HG02938 (cell line): ENCODE measurements around the gene IMMP1L.
"Not testable (repeated sequence)": the region's sequence is repeated elsewhere in the genome, so short reads cannot be mapped to it uniquely, and the experiment has no call there.

Experiments
- ATAC-seq: cut with Tn5 transposase; IDR thresholded peaks from one replicate; pipeline ENCODE4 v1.9.1; 2021; ENCODE audit warnings: mild to moderate bottlenecking, moderate library complexity; ENCODE audit not compliant: unreplicated experiment

IMMP1L gene

GRCh38 chr11:31509429-31510345 lies at the start of gene IMMP1L, which contains the start of gene ELP4:
TSS of gene IMMP1L (minus strand) at chr11:31509622. CDS start at chr11:31463276, 46,346 bp downstream.
TSS of gene ELP4 (plus strand) at chr11:31509767. CDS start at chr11:31509785, 18 bp downstream.
- peak; percentile 100 for ATAC-seq

- no peak for ATAC-seq
Observed at GRCh38 chr11:31558001-31558400, 48.6 kb upstream of the IMMP1L start.

GRCh38 chr11:31555938-31556337 lies 46.5 kb upstream of the IMMP1L start:
- no peak for ATAC-seq

GRCh38 chr11:31542862-31543261 lies 33.4 kb upstream of the IMMP1L start:
- no peak for ATAC-seq

DNA sequence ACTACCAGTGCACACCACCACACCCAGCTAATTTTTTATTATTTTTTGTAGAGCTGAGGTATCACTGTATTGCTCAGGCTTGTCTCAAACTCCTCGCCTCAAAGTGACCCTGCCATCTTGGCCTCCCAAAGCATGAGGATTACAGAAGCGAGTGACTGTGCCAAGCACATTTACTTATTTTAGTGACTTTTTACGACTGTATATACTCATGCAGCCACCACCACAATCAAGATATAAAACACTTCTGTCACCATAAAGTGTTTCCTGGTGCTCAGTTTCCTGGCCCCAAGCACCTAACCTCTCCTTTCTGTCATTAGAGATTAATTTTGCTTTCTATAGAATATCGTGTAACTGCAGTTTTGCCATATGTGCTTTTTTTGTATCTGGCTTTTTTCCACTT lies 26.1 kb upstream of the IMMP1L start:
- no peak for ATAC-seq

DNA sequence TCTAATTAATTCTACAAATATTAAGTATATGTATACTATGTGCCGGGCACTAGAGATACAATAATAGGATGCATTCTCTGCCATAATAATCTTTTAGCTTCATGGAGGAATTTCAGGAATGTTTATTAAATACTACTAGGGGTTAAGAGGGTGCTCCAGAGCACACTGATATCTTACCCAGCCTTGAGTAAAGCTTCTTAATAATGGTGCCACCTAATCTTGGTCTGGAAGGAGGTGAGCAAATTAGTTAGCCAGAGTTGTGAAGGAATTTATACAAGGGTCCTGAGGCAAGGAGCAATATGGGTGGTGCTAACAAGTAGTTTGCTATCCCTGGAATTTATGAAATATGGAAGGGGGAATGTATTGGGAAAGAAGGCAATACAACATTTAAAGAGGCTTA lies 21.9 kb upstream of the IMMP1L start:
- no peak for ATAC-seq

- ATAC-seq: peak; percentile 68
Observed at GRCh38 chr11:31529701-31530100, 20.3 kb upstream of the IMMP1L start.

- ATAC-seq: no peak
Observed at GRCh38 chr11:31529189-31529588, 19.8 kb upstream of the IMMP1L start.

DNA sequence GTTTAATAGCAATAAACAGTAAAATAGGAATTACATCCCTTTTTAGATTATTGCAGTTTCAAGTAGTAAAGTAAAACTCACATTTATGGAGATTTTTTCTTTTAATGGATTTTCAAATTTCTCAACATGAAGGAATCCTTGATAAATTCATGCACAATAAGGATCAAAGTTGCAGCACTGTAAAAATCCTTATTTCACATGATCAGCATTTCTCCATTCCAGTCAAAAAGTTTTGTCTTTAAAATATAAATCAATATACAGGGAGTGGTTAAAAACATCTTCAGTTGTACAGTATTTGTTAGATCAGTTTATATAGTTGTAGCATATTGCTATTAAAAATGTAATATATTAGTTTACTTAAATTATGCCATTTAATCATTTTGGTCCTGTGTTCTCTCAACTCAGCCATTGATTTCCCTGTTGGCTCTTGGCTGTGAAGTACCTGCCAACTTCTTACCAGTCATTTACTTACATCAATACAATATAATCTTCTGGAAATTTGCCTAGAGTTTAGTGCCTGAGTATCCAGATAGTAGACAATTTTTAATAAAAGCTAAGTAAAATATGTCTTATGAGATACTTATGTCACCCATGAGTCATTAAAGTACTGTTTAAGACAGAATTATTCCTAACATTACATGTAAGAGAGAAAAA lies 12.2 kb upstream of the IMMP1L start:
- no peak for ATAC-seq

GRCh38 chr11:31512117-31512516 lies 2.7 kb upstream of the IMMP1L start:
- ATAC-seq: no peak

GRCh38 chr11:31509051-31509428 lies 382 bp downstream of the IMMP1L start:
- peak; percentile 14 for ATAC-seq

DNA sequence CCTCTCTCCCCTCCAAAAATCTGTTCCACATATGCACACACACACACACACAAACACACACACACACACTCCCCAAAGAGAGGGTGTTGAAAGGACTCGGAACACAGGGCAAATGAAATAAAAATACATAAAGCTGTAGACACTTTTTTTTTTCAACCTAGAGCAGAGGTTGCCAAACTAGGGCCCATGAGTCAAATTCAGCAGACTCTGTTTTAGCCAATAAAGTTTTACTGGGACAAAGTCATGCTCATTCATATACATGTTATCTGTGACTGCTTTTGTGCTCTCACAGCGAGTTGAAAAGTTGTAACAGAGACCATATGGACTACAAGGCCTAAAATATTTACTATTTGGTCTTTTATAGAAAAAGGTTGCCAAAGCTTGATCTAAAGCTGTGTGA lies 8.9 kb downstream of the IMMP1L start:
- no peak for ATAC-seq

DNA sequence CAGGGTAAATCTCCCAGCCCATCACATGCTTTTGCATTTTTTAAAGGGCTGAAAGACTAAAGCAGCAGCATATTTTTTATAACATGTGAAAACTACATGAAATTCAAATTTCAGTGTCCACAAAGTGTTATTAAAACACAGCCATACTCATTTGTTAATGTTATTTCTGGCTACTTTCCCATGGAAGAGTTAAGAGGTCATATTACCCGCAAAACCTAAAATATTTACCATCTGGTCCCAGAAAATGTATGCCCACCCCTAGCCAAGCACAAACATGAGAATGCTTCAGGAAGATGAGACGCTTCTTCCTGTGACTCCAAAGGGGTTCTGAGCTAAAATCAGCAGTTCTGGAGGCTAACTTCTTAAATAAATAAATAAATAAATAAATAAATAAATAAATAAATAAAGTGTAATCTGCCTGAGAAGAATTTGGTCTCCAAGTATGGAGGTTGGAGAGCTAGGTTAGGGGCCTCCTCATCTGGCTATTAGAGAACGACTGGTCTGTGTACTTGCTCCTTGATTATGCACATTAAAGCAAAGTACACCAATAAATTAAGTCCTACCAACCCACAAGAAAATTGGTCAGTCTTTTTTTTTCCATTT lies 9.7 kb downstream of the IMMP1L start:
- ATAC-seq: no peak

DNA sequence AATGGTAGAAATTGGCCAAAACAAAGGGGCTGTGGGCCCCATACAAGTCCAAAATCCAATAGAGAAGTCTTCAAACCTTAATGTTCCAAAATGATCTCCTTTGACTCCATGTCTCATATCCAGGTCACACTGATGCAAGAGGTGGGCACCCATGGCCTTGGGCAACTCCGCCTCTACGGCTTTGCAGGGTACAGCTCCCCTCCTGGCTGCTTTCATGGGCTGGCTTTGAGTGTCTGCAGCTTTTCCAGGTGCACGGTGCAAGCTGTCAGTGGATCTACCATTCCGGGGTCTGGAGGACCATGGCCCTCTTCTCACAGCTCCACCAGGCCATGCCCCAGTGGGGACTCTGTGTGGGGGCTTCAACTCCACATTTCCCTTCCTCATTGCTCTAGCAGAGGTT lies 15.7 kb downstream of the IMMP1L start:
- ATAC-seq: not testable (repeated sequence)

DNA sequence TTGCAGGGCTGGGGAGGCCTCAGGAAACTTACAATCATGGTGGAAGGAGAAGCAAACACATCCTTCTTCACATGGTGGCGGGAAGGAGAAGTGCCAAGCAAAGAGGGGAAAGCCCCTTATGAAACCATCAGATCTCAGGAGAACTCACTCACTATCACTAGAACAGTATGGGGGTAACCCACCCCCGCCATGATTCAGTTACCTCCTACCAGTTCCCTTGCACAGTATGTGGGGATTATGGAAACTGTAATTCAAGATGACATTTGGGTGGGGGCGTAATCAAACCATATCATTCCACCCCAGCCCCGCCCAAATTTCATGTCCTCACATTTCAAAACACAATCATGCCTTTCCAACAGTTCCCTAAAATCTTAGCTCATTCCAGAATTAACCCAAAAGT lies 16.2 kb downstream of the IMMP1L start:
- ATAC-seq: no peak

GRCh38 chr11:31492320-31492913 lies 17.0 kb downstream of the IMMP1L start:
- ATAC-seq: no peak

- peak; percentile 52 for ATAC-seq
Observed at GRCh38 chr11:31487848-31488247, 21.6 kb downstream of the IMMP1L start.

- ATAC-seq: no peak
Observed at GRCh38 chr11:31484497-31484896, 24.9 kb downstream of the IMMP1L start.

DNA sequence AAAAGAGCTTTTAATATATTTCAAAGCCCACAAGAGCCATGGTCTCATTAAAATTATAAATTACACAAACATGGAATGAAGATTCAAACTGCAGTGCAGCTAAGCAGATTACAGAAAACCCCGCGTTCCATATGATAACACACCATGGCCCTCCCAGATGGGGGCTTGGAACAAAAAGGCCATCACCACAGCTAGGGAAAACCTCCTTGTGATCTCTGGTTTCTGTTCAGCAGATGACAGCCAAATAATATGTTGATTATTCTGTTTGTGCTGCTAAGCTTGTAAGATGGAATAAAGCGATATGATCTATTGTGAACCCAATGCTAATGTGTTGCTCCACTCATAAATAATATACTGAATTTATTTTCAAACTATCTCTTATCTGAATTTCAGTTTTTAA lies 28.5 kb downstream of the IMMP1L start:
- ATAC-seq: no peak

- ATAC-seq: no peak
Observed at GRCh38 chr11:31479066-31479465, 30.4 kb downstream of the IMMP1L start.

DNA sequence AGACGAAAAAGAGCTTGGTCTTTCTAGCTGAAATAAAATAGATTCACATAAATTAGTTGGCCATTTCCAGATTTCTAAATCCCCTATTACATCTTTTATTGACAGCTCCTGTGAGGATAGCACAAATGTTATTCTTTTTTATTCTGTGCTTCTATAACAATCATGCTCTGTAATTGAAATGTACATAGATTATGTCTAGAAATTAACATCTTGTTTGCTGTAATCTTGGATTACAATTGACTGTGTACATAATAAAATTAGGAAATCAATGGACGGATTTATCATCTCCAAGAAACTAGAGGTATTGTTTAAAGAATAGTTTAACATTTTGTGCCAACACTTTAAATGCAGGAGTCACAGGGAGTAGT lies 31.2 kb downstream of the IMMP1L start:
- no peak for ATAC-seq
